H1 (cell line): ENCODE data around the gene ADD2. TPM values are rescaled to one million over a fixed set of nuclear protein-coding genes. Genes with fewer than 3 reads are reported as not detected.

Source experiments
- CTCF ChIA-PET: fragments of 300-600 bp; sonication (Branson Sonifier 250); formaldehyde crosslinking; loops from one replicate; lab custom pipeline; 2021; ENCODE audit not compliant: partially characterized antibody; lab: Charles Lee
- POLR2A ChIA-PET: fragments of 300-600 bp; sonication (Branson Sonifier 250); formaldehyde crosslinking; loops from one replicate; lab custom pipeline; 2021; ENCODE audit warnings: inconsistent platforms; ENCODE audit not compliant: partially characterized antibody; lab: Charles Lee
- DNase-seq, 2 experiments: peaks; one replicate each; pipeline versions ENCODE4 v3.0.0 to v3.0.0-alpha.2; 2010 to 2022; ENCODE audit warnings: low spot score in 2 of 2, low read depth in 1 of 2, mixed read lengths in 1 of 2
- FAIRE-seq: peaks from 2 replicates; lab custom pipeline; 2011; peaks lifted over from hg19 to GRCh38; lab: Jason Lieb, UNC
- H2AFZ ChIP-seq: 2 replicates; pipeline ENCODE4 v1.8.1; 2012; ENCODE audit warnings: low read length, inconsistent platforms
- H2AK5ac ChIP-seq: 2 replicates; pipeline ENCODE4 v1.6.1; 2013; ENCODE audit warnings: low read depth, low read length
- H2BK120ac ChIP-seq: replicated peaks from 2 replicates; pipeline ENCODE3; 2013; ENCODE audit warnings: low read depth, low read length, inconsistent platforms
- H2BK12ac ChIP-seq: 2 replicates; pipeline ENCODE4 v1.6.1; 2013; ENCODE audit warnings: low read depth, low read length
- H2BK15ac ChIP-seq: 2 replicates; pipeline ENCODE4 v1.6.1; 2013; ENCODE audit warnings: low read length
- H2BK20ac ChIP-seq: 2 replicates; pipeline ENCODE4 v1.6.1; 2013; ENCODE audit warnings: low read length
- H2BK5ac ChIP-seq: 2 replicates; pipeline ENCODE4 v1.6.1; 2013; ENCODE audit warnings: low read depth, low read length
- H3K14ac ChIP-seq: 2 replicates; pipeline ENCODE4 v1.6.1; 2013; ENCODE audit warnings: inconsistent platforms; ENCODE audit not compliant: insufficient read length
- H3K18ac ChIP-seq: 2 replicates; pipeline ENCODE4 v1.6.1; 2013; ENCODE audit warnings: low read length; ENCODE audit errors: extremely low read depth
- H3K23ac ChIP-seq: 2 replicates; pipeline ENCODE4 v1.6.1; 2013; ENCODE audit warnings: inconsistent platforms; ENCODE audit not compliant: insufficient read length
- H3K23me2 ChIP-seq: 2 replicates; pipeline ENCODE4 v1.6.1; 2013; ENCODE audit warnings: low read depth, low read length
- H3K27ac ChIP-seq: 2 replicates; pipeline ENCODE4 v1.6.1; 2011; ENCODE audit warnings: low read depth, low read length, inconsistent platforms
- H3K27me3 ChIP-seq, 4 experiments: replicated peaks in 1 of 4; 1 replicate in 1 of 4; 2 replicates in 3 of 4; pipeline versions ENCODE4 v1.6.1 to v1.8.1; 2011 to 2013; ENCODE audit warnings: low read length in 3 of 4, mild to moderate bottlenecking in 3 of 4, inconsistent platforms in 2 of 4, mixed read lengths in 2 of 4, moderate library complexity in 1 of 4; ENCODE audit not compliant: control insufficient read depth in 3 of 4, insufficient read depth in 3 of 4; ENCODE audit errors: extremely low read depth in 1 of 4
- H3K36me3 ChIP-seq, 4 experiments: 2 replicates each; pipeline versions ENCODE4 v1.6.1 to v1.8.1; 2011 to 2013; ENCODE audit warnings: mild to moderate bottlenecking in 4 of 4, low read length in 3 of 4, moderate library complexity in 2 of 4, control low read depth in 1 of 4, inconsistent platforms in 1 of 4; ENCODE audit not compliant: insufficient read depth in 4 of 4, control insufficient read depth in 2 of 4
- H3K4ac ChIP-seq: replicated peaks from 2 replicates; pipeline ENCODE3; 2013; ENCODE audit warnings: low read length, low read depth, mixed read lengths, inconsistent platforms; ENCODE audit not compliant: insufficient read length
- H3K4me1 ChIP-seq, 4 experiments: replicated peaks in 1 of 4; 1 replicate in 1 of 4; 2 replicates in 3 of 4; pipeline versions ENCODE4 v1.6.1 to v1.8.1; 2011 to 2013; ENCODE audit warnings: low read length in 3 of 4, inconsistent platforms in 2 of 4, mixed read lengths in 1 of 4; ENCODE audit not compliant: insufficient read depth in 4 of 4, control insufficient read depth in 3 of 4
- H3K4me2 ChIP-seq, 2 experiments: 2 replicates each; pipeline versions ENCODE4 v1.6.1 to v1.8.1; 2011 to 2013; ENCODE audit warnings: low read depth in 2 of 2, low read length in 2 of 2, control low read depth in 1 of 2, inconsistent platforms in 1 of 2, mild to moderate bottlenecking in 1 of 2; ENCODE audit not compliant: insufficient read depth in 1 of 2
- H3K4me3 ChIP-seq, 4 experiments: fragments of 200-600, 300-600 bp in 1 of 4; sonication (generic), shearing (Covaris generic), sonication (Bioruptor Twin) in 1 of 4; 2 replicates each; pipeline versions ENCODE4 v1.5.1 to v1.8.1; 2011 to 2016; ENCODE audit warnings: low read length in 4 of 4, low read depth in 3 of 4, control low read depth in 2 of 4, inconsistent platforms in 2 of 4, mild to moderate bottlenecking in 2 of 4, mixed read lengths in 1 of 4, moderate library complexity in 1 of 4; ENCODE audit not compliant: insufficient read depth in 2 of 4; ENCODE audit errors: extremely low read depth in 1 of 4
- H3K56ac ChIP-seq: replicated peaks from 2 replicates; pipeline ENCODE3; 2013; ENCODE audit warnings: low read depth, mild to moderate bottlenecking, mixed read lengths, low read length, inconsistent platforms; ENCODE audit not compliant: insufficient read length
- H3K79me1 ChIP-seq: 2 replicates; pipeline ENCODE4 v1.6.1; 2013; ENCODE audit warnings: low read depth, low read length, control low read depth
- H3K79me2 ChIP-seq, 2 experiments: 2 replicates each; pipeline versions ENCODE4 v1.6.1 to v1.8.1; 2012 to 2013; ENCODE audit warnings: low read length in 2 of 2, mild to moderate bottlenecking in 2 of 2, inconsistent platforms in 1 of 2; ENCODE audit not compliant: insufficient read depth in 2 of 2, control insufficient read depth in 1 of 2
- H3K9ac ChIP-seq, 4 experiments: replicated peaks in 1 of 4; 1 replicate in 1 of 4; 2 replicates in 3 of 4; pipeline versions ENCODE4 v1.6.1 to v1.8.1; 2011 to 2013; ENCODE audit warnings: low read depth in 3 of 4, low read length in 3 of 4, control low read depth in 2 of 4, mild to moderate bottlenecking in 2 of 4, moderate library complexity in 2 of 4, inconsistent platforms in 1 of 4; ENCODE audit errors: extremely low read depth in 1 of 4
- H3K9me3 ChIP-seq, 2 experiments: 2 replicates each; pipeline versions ENCODE4 v1.6.1 to v1.8.1; 2012 to 2013; ENCODE audit warnings: mild to moderate bottlenecking in 2 of 2, moderate library complexity in 2 of 2, control low read depth in 1 of 2, inconsistent platforms in 1 of 2, low read depth in 1 of 2, low read length in 1 of 2, mixed read lengths in 1 of 2; ENCODE audit not compliant: insufficient read depth in 2 of 2
- H4K20me1 ChIP-seq, 2 experiments: replicated peaks in 1 of 2; 2 replicates each; pipeline versions ENCODE3 to v1.8.1; 2011 to 2013; ENCODE audit warnings: inconsistent platforms in 2 of 2, low read length in 2 of 2, mild to moderate bottlenecking in 1 of 2; ENCODE audit not compliant: insufficient read depth in 2 of 2, control insufficient read depth in 1 of 2
- H4K5ac ChIP-seq: 2 replicates; pipeline ENCODE4 v1.6.1; 2013; ENCODE audit warnings: low read length, low read depth, mixed read lengths, inconsistent platforms; ENCODE audit not compliant: insufficient read length
- H4K8ac ChIP-seq: 2 replicates; pipeline ENCODE4 v1.8.0; 2013; ENCODE audit warnings: mild to moderate bottlenecking, moderate library complexity, low read length, inconsistent platforms; ENCODE audit not compliant: insufficient read depth; ENCODE audit errors: extremely low read depth
- H4K91ac ChIP-seq: replicated peaks from 2 replicates; pipeline ENCODE3; 2013; ENCODE audit warnings: low read length, mixed read lengths, inconsistent platforms; ENCODE audit not compliant: insufficient read length
- ATF2 ChIP-seq: IDR thresholded peaks from 2 replicates; pipeline ENCODE4 v1.6.1; 2012; ENCODE audit warnings: low read length, inconsistent platforms
- HDAC6 ChIP-seq: IDR thresholded peaks from one replicate; pipeline ENCODE4 v1.7.1; 2012; ENCODE audit warnings: low read depth, mild to moderate bottlenecking, inconsistent platforms, low read length, moderate library complexity
- NANOG ChIP-seq: IDR thresholded peaks from 2 replicates; pipeline ENCODE4 v1.6.1; 2011; ENCODE audit warnings: low read length, low read depth, mild to moderate bottlenecking, inconsistent platforms; ENCODE audit not compliant: insufficient read depth, poor library complexity, severe bottlenecking
- POU5F1 ChIP-seq: IDR thresholded peaks from 2 replicates; pipeline ENCODE4 v1.6.1; 2011; ENCODE audit warnings: low read depth, mild to moderate bottlenecking, low read length, moderate library complexity
- RFX5 ChIP-seq: IDR thresholded peaks from 2 replicates; pipeline ENCODE4 v1.6.1; 2011; ENCODE audit warnings: low read depth, low read length, improper control_type of control experiment, borderline replicate concordance
- RXRA ChIP-seq: IDR thresholded peaks from 2 replicates; pipeline ENCODE4 v1.6.1; 2011; ENCODE audit warnings: low read depth, mild to moderate bottlenecking, low read length, moderate library complexity; ENCODE audit not compliant: insufficient read depth
- SRF ChIP-seq: IDR thresholded peaks from 2 replicates; pipeline ENCODE4 v1.6.1; 2011; ENCODE audit warnings: mild to moderate bottlenecking, low read depth, low read length, moderate library complexity
- TAF1 ChIP-seq: IDR thresholded peaks from 2 replicates; pipeline ENCODE4 v1.6.1; 2011; ENCODE audit warnings: mild to moderate bottlenecking, low read depth, low read length
- WGBS, 2 experiments: shearing (Covaris generic) in 1 of 2; methylation state at CpG; one replicate each; pipeline versions ENCODE4 v1.1.6 to v1.1.7; 2013 to 2015; ENCODE audit warnings: low lambda C conversion rate in 2 of 2, mixed read lengths in 2 of 2, inconsistent platforms in 1 of 2, low coverage in 1 of 2, missing lambda C conversion rate in 1 of 2; ENCODE audit not compliant: insufficient replicate concordance in 2 of 2, insufficient coverage in 1 of 2, insufficient read length in 1 of 2; ENCODE audit errors: extremely low coverage in 1 of 2, missing lambda C conversion rate in 1 of 2; 5-methylcytosine and 5-hydroxymethylcytosine counted together
- polyA plus RNA-seq, 7 experiments: library from polyadenylated mRNA; depleted of rRNA in 3 of 7; stranded (reverse) in 5 of 7; unstranded in 2 of 7; fragments of >200 nt in 5 of 7; fragments of 200-250 nt in 2 of 7; gene quantifications; 1 replicate in 5 of 7; 2 replicates in 1 of 7; 4 replicates in 1 of 7; pipeline versions ENCODE4 v1.2.1 to v1.2.3, GENCODE V29; 2011 to 2013; ENCODE audit warnings: missing spikeins in 2 of 7, mixed read lengths in 2 of 7
- total RNA-seq: library from RNA; stranded (reverse); fragmentation: NEBNext Ultra II Directional; extraction: Animal tissue kit (Norgen Biotek cat#: 25700); gene quantifications from 2 replicates; pipeline ENCODE4 v1.2.1, GENCODE V29; 2021
- TF ChIP-seq, protein P1 (sequence below), 3 experiments: IDR thresholded peaks; 1 replicate in 2 of 3; 2 replicates in 1 of 3; pipeline versions ENCODE4 v1.5.1 to v1.6.1; 2011; ENCODE audit warnings: low read length in 3 of 3, mild to moderate bottlenecking in 3 of 3, inconsistent platforms in 2 of 3, low read depth in 1 of 3, moderate library complexity in 1 of 3; ENCODE audit not compliant: insufficient read depth in 1 of 3; ENCODE audit errors: control extremely low read depth in 1 of 3

ADD2 gene
- total and polyA plus RNA-seq, 2 of the 8 experiments (the other 6 are each of a cell fraction or from before 2014, with no cell fraction given): 58.5 to 170 TPM

DNA sequence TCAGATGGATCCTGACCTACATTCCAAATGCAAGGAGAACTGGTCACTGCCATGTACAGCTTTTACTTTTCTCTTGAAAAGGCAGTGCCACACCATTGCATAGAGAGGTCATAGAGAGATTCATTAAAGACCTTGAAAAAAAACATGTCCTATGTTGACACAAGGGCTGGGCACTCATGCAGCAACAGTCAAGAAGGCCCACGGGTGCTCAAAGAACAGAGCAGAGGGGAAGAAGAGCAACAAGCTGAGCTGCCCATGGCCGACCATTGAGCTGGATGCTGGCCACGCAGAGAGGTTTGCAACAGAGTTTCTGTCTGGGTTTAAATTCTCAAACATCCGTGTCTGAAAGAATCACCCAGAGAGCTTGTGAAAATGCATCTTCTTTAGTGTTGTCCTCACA is 99.1 kb downstream of the ADD2 start:
- H4K5ac ChIP-seq: no peak overlapping the region
- H3K27me3 ChIP-seq: no peaks in the 10 kb centered on the region
- no peak overlapping the region for H3K56ac ChIP-seq
- H4K20me1 ChIP-seq: peaks cover 0 to 5% of the 10 kb centered on the region in 2 experiments
- H3K79me1 ChIP-seq: 0 out of 2 replicates have a peak, but pooled peaks cover 3% of the 10 kb centered on the region
- no peak overlapping the region for H4K91ac ChIP-seq
- ChIA-PET POLR2A (interaction anchor here (0.8 to 1.9 kb wide), 3 partner anchors 9 to 375 kb away, joined by 4 to 5 read pairs (median 4); partner anchors contain the start of gene SNRPG), CTCF (interaction anchor here (1.0 to 4.5 kb wide), 9 partner anchors 9 to 121 kb away, joined by 3 to 18 read pairs (median 6); partner anchors contain the start of genes ADD2 and FIGLA)
- DNase-seq: no peak
- H3K4ac ChIP-seq: no peak overlapping the region
- no peak overlapping the region for H3K4me2 ChIP-seq
- no peak overlapping the region for H2BK120ac ChIP-seq
- H2BK5ac ChIP-seq: no peak overlapping the region
- no peaks in the 10 kb centered on the region for H3K4me1 ChIP-seq
- H3K18ac ChIP-seq: no peak overlapping the region
- no peak overlapping the region for H4K8ac ChIP-seq
- peaks cover 4% of the 10 kb centered on the region; the same call in 1 of the 2 replicates for H3K23me2 ChIP-seq
- H3K4me3 ChIP-seq: no peak overlapping the region
- H3K27ac ChIP-seq: no peak overlapping the region
- no peaks in the 10 kb centered on the region for H3K9me3 ChIP-seq
- H2BK12ac ChIP-seq: no peak overlapping the region
- H3K36me3 ChIP-seq: peaks cover 25 to 66% (median 45%) of the 10 kb centered on the region in 4 experiments; a peak in 7 of 8 replicates
- no peak overlapping the region for H2BK15ac ChIP-seq
- 95% methylated on average over 4 of the region's 4 CpGs; no CpG with 5 or more reads in 1 of the 2 experiments for WGBS, 2 experiments
- no peak overlapping the region for H2AFZ ChIP-seq
- H3K23ac ChIP-seq: no peak overlapping the region
- no peak overlapping the region for H3K9ac ChIP-seq
- no peak overlapping the region for H2AK5ac ChIP-seq
- no peaks in the 10 kb centered on the region for H3K79me2 ChIP-seq
- no peak for FAIRE-seq
- H3K14ac ChIP-seq: no peak overlapping the region
- no peak overlapping the region for H2BK20ac ChIP-seq
- TF ChIP-seq RFX5 (no peak), SRF (no peak), TAF1 (no peak), ATF2 (no peak), HDAC6 (no peak), POU5F1 (no peak), RXRA (no peak), NANOG (no peak)
- TF ChIP-seq, protein P1, sequence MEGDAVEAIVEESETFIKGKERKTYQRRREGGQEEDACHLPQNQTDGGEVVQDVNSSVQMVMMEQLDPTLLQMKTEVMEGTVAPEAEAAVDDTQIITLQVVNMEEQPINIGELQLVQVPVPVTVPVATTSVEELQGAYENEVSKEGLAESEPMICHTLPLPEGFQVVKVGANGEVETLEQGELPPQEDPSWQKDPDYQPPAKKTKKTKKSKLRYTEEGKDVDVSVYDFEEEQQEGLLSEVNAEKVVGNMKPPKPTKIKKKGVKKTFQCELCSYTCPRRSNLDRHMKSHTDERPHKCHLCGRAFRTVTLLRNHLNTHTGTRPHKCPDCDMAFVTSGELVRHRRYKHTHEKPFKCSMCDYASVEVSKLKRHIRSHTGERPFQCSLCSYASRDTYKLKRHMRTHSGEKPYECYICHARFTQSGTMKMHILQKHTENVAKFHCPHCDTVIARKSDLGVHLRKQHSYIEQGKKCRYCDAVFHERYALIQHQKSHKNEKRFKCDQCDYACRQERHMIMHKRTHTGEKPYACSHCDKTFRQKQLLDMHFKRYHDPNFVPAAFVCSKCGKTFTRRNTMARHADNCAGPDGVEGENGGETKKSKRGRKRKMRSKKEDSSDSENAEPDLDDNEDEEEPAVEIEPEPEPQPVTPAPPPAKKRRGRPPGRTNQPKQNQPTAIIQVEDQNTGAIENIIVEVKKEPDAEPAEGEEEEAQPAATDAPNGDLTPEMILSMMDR (IDR thresholded peaks at IDR 0.05; ENCODE audit: control extremely low read depth in 1 of 3, insufficient read depth in 1 of 3, low read depth in 1 of 3, low read length in 3 of 3): no peak
